NOMO-1 (cell line): ENCODE measurements around the gene LTO1.

ENCODE experiments used
- DNase-seq, 2 experiments: peaks; one replicate each; lab custom pipeline; 2025; ENCODE audit not compliant: unreplicated experiment in 2 of 2; lab: John Stamatoyannopoulos, UW

Gene LTO1

DNA sequence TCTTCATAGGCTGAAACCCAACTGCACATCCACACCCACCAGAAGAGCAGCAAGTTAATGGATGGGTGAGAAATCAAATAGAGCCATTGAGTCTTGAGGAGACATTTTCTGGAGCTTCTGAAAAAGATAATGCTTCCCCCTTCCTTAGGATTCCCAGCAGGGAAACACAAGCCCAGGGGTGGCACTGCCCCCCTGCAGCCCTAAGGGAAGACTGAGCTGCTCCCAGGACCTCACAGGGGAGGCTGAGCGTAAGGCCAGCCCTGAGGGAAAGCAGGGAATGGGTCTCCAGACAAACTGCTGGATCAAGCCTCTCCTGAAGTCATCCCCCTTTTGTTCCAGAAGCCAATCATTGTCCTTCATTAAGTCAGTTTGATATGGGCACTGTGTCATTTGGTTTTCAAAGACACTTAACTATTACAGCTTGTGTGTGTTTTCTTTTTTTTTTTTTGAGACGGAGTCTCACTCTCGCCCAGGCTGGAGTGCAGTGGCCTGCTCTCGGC lies 15.1 kb downstream of the LTO1 start:
- no peak for DNase-seq

DNA sequence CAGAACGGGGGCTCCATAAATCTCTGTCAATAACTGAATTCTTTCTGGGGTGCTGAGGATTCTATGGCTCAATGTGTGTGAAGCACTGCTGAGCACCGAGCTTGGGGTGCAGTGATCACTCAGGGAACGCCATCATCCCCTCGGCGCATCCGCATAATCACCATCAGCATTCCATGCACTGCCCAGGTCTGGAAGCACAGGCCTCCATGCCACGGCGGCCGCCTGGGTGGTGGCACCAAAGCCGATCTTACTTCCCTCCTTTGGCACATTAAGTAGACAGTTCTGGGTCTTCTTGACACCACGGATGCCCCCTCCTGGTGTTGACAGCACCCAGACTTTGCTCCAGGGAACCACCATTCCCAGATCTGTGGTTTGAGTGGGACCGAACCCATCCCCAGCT lies 15.6 kb downstream of the LTO1 start:
- DNase-seq = no peak

DNA sequence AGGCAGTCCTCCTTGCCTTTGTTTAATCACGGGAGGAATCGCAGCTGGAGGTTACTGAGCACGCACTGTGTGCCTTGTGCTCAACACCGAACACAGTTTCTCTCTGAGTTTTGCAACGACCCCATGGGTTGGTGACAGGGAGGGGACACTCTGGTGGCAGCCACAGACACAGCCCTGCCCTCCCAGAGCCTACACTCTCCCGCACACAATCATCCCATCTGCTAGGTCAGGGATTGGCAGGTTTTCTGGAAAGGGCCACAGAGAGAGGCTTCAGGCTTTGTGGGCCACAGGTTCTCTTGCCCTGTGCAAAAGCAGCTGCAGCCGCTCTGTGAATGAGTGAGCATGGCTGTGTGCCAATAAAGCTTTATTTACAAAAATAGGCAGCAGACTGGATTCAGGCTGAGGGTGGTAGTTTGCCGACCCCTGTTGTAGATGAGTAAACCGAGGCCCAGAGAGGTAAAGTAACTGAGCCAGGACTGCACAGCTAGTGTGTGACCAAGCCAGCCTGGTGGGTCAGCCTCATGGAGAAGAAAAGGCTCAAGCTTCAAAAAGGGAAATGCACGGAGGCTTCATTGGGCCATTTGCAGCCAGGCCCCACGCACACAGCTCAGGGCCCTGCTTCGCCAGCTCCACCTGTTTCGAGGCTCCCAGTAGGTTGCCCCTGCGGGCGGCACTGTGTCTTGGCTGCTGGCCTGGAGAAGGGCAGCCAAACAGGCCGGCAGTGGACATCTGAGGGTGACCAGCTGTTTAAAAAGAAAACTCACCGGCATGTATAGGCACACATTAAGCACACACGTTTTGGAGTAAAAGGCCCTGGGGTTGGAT lies 16.3 kb downstream of the LTO1 start:
- no peak for DNase-seq

DNA sequence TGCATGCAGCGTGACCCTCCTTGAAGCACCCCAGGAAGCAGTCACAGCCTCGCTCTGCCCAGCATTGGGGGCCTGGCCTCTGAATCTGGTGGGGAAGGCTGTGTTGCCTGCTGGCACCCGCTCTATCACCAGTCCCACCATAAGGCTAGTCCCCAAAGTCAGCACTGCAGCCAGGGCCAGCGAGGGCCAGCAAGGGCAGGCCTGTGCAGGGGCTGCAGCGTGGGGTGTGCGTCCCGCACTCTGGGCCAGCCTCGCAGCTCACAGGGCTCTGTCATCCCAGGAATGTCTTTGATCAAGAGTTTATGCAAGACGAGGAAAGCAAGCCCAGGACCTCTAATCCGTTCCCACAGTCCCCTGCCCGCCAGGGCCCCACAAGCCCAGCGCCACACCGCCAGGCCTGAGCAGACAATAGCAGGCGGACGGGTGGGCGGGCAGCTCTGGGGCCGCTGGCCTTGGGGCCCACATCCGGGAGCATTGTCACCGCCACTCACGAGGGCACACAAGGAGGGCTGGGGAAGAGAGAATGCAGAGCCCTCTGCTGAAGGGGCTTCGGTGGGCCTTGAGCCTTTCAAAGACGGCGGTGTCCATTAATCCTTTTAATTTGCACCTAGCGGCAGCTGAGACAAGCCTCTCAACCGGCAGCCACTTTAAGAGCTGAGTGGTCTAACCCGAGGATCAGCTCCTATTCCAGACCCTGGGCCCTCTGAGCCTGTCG lies 17.1 kb downstream of the LTO1 start:
- no peak for DNase-seq

DNA sequence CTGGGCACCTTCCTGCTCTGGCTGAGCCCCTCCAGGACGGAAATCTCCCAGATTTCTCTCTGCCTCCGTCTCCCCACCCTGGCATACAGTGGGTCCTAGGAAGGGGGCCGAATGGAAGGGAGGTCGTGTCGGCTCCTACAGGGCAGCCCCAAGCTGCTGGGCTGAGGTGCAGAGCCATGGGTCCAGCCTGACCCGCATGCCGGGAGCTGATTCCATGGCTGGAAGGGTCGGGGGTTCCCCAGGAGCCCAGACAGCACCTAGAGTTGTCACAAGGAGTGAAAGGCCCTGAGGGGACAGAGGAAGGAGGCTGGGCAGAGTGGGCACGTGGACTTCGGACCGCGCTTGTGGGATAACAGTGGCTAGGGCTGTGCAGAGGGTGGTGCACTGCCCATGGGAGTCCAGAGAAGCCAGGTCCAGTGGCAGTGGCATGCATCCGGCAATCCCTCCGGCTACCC lies 17.7 kb downstream of the LTO1 start:
- DNase-seq = no peak

DNA sequence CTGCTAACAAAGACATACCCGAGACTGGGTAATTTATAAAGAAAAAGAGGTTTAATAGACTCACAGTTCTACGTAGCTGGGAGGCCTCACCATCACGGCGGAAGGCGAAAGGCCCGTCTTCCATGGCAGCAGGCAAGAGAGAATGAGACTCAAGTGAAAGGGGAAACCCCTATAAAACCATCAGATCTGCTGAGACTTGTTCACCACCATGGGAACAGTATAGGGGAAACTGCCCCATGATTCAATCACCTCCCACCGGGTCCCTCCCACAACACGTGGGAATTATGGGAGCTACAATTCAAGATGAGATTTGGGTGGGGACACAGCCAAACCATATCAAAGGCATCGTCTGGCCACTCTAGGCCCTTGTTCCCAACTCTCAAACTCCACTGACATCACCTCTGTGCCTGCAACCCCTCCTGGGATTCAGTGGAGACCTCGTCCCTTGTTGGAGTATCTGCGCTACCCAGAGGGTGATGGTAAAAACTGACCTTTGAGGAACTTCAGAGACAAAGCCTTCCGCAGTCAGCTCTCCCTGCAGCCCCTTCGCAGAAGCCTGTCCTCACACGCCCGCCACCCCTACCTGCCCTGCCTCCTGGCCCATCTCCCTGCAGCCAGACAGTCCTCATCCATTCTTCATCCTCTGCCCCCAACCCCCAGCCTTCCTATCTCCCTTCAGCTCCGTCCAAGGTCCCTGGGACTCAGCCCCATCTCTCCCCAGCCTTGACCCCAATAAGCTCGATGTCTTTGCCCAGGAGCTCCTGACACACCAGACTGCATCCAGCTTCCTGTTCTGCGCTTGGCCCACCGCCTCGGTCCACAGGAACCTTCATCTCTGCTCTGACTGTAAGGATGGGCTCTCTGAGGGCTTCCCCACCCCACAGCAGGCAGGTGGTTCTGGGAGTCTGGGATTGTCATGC lies 18.4 kb downstream of the LTO1 start:
- no peak for DNase-seq

DNA sequence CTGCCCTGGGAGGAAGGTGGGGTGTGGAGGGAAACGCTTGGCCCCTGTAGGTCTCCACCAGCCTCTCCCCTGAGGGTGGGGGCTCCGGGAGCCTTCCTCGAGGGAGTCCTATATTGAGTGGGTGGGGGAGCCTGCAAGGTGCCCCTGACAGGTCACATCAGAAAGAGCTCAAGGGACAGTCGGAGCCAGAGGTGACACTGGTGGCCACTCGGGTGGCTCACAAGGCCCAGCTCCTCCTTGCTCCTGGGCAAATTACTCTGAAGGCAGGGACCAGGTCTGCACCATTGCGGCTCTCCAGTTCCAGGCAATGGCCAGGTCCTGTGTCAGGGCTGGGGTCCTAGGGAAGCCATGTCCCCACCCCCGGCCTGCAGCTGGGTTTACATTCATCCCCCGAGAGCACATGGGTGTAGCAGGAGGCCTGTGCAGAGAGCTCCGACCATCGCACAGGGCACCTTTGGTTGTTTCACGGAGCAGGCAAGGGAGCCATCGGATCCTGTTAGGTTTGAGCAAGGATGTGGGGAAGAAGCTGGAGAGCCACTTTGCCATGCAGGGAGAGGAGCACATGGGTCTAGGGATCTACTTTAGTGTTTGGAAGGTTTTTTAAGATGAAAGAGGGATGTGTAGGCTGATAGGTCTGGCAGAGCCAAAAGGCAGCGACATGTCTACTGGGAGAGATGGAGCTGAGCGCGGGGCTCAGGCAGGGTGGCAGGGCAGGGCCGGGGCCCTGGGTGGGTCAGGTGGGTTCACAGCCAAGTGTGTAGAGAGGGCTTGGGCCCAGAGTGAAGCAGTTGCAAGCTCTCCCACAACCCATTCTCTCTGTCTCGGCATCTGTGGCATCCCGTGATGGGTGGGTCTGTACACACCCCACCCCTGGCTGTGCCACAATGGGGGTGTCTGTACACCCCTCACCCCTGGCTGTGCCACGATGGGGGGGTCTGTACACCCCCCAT lies 19.4 kb downstream of the LTO1 start:
- no peak for DNase-seq

DNA sequence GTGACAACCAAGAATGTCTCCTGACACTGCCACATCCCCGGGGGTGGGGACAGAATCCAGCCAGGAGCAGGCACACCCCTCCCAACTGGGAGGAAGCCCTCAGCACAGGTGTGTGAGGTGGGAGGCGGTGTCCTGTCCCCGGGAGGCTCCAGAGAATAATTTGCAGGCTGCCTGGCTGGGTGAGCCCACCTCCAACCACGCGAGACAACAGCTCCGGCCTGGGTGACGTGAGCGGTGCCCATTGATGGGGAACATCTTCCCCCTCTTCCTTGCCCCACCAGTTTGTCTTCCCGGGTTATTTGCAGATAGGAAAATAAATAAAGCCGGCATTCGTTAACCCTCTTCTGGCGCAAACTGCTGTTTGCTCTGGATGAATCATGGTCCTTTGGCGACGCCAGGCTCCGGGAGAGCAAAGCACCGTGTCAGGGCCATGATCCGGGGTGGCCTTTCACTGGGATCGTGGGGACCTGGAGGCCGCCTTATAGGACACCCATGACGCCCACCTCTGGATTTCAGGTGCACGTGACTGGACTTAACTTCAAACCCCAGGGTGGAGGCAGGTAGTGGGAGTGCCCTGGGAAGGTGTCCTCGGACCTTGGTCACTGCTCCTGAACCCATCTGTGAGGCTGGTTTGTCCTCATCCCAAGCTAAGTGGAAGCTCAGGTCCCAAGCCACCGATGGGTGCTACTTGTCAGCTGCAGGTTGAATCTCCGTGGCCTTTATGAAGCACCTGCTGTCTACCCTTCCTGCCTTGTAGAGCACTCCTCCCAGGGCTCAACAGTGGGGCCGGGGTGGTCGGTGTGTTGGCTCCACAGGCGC lies 20.3 kb downstream of the LTO1 start:
- no peak for DNase-seq

DNA sequence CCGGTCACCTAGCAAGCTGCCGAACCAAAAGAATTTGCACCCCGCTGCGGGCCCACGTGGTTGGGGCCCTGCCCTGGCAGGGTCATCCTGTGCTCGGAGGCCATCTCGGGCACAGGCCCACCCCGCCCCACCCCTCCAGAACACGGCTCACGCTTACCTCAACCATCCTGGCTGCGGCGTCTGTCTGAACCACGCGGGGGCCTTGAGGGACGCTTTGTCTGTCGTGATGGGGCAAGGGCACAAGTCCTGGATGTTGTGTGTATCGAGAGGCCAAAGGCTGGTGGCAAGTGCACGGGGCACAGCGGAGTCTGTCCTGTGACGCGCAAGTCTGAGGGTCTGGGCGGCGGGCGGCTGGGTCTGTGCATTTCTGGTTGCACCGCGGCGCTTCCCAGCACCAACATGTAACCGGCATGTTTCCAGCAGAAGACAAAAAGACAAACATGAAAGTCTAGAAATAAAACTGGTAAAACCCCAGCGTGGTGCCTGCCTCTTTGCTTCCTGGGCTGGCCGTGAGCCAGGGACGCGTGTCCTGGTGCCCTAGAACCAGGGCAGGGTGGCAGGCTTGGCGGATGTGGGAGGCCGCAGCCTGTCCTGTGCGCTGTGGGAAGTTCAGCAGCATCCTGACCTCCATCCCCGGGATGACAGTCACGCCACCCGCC lies 21.0 kb downstream of the LTO1 start:
- DNase-seq = no peak

DNA sequence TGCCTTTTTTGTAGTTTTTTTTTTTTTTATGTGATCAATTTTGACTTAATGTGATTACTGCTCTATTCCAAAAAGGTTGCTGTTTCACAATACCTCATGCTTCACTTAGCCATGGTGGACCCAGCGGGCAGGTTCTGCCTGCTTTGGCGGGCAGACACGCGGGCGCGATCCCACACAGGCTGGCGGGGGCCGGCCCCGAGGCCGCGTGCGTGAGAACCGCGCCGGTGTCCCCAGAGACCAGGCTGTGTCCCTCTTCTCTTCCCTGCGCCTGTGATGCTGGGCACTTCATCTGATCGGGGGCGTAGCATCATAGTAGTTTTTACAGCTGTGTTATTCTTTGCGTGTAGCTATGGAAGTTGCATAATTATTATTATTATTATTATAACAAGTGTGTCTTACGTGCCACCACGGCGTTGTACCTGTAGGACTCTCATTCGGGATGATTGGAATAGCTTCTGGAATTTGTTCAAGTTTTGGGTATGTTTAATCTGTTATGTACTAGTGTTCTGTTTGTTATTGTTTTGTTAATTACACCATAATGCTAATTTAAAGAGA lies 21.7 kb downstream of the LTO1 start:
- no peak for DNase-seq

DNA sequence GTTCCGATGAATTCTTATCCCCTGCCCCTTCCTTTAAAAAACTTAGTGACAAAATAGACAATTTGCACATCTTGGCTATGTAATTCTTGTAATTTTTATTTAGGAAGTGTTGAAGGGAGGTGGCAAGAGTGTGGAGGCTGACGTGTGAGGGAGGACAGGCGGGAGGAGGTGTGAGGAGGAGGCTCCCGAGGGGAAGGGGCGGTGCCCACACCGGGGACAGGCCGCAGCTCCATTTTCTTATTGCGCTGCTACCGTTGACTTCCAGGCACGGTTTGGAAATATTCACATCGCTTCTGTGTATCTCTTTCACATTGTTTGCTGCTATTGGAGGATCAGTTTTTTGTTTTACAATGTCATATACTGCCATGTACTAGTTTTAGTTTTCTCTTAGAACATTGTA lies 22.2 kb downstream of the LTO1 start:
- DNase-seq = no peak

DNA sequence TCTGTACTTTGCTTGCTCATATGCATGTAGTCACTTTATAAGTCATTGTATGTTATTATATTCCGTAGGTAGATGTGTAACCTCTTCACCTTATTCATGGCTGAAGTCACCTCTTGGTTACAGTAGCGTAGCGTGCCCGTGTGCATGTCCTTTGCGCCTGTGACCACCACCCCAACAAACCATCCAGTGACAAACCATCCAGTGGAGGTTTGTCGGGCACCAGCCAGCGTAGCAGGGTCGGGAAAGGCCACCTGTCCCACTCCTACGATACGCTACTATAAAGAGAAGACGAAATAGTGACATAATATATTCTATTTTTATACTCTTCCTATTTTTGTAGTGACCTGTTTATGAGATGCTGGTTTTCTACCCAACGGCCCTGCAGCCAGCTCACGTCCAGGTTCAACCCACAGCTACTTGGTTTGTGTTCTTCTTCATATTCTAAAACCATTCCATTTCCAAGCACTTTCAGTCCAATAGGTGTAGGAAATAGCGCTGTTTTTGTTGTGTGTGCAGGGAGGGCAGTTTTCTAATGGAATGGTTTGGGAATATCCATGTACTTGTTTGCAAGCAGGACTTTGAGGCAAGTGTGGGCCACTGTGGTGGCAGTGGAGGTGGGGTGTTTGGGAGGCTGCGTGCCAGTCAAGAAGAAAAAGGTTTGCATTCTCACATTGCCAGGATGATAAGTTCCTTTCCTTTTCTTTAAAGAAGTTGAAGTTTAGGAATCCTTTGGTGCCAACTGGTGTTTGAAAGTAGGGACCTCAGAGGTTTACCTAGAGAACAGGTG lies 23.1 kb downstream of the LTO1 start:
- no peak for DNase-seq

DNA sequence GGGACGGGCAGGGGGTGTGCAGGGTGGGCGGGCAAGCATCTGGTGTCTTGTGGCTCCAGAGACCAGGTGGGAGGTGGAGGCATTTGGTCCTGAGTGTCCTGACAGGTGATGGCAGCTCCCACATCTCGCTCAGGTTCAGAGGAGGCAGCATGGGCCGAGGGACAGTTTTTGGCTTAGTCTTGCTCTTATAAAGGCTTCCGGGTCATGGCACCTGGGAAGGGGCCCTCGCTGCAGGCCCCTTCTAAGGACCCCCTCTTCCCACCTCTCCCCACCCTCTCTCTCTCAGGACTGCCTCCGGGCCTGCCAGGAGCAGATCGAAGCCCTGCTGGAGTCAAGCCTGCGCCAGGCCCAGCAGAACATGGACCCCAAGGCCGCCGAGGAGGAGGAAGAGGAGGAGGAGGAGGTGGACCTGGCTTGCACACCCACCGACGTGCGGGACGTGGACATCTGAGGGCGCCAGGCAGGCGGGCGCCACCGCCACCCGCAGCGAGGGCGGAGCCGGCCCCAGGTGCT lies 24.3 kb downstream of the LTO1 start:
- no peak for DNase-seq

DNA sequence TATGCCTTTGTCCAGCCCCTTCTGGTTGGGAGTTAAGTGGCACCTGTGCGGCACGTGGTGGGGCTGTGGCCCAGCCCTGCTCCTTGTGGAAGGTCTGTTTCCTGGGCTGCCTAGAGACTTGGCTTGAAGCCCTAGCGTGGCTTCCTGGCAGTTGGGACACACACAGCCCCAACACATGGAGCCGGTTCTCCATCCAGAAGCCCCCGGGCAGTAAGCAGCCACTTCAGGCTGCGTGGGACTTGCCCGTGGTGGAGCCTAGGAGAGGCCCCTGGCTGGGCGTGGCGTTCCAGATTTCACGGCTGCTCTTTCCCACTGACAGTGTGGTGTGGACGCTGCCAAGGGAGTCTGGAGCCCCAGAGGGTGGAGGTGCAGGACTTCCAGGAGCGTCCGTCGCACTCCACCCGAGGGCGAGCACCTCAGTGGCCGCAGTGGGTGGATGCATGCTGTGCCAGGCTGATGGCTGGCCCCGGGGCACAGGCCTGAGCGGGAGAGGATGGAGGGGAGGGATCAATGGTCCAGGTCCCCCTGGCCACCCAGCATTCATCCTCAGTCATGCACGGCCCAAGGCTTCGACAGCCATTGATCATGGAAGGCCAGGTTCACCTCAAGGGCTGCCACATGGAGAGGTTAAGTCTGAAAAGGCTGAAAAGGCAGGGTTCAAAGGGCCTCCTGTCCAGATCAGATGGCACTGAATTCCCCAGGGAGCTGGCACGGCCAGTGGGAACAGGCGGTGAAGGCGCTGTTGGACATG lies 24.9 kb downstream of the LTO1 start:
- DNase-seq = no peak

DNA sequence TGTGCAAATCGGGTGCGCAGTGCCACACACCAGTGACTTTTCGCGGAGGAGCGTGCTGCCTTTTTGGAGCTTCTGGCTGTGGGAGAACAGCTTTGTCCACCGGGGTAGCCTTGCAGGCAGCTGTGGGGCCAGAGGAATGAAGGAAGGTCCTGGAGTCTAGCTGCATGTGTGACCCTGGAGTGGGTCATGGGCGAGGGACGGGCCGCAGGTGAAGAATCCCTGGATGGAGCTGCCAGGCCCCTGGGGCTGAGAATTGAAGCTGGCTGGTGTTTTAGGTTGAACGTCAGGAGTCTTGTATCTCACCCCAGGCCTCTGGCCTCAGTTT lies 25.6 kb downstream of the LTO1 start:
- no peak for DNase-seq

DNA sequence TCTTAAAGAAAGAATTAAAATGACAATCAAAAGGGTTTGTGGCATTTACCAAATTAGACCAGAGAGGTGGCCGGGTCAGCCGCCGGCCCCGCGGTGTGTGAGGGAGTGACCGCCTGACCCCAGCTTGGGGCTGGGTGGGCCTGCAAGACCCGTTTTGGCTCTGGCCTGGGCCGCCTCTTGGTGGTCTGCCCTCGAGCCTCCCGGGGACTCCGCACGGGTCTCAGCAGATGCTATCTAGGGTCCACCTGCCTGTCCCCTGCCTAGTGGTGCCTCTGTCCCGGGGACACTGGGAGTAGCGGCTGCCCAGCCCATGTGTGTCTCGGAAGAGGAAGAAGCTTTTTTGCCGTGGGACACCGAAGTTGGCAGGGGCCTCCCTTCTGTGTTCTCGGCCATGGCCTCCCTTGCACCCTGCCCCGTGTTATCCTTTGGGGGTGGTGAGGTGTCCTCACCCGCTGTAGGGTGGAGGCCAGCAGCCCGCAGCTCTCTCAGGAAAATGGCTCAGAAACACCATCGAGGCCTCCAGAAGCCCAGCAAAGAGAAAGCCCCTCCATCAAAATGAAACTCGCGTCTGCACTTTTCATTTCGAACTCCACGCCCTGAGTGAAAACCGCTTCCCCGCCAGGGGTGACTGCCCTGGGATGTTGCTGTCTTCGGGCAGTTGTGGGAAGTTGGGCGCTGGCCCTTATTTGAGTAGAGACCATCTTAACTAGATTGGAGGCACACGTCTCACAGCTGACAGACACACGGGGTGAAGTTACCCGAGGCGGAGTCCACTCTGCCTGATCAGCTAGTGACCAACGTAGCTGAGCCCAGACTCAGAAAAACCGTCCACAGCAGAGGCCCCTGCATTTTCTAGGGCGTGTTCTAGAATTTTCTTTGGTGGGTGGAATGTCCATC lies 26.2 kb downstream of the LTO1 start:
- DNase-seq = no peak
